Measurements from ENCODE around the gene DSCAML1. TPM values are rescaled to one million over a fixed set of nuclear protein-coding genes. Genes with fewer than 3 reads are reported as not detected.

DSCAML1 gene
- total and polyA plus RNA-seq, 4 donors, result 0.18 to 1.5 (median 1.1) TPM

DNA sequence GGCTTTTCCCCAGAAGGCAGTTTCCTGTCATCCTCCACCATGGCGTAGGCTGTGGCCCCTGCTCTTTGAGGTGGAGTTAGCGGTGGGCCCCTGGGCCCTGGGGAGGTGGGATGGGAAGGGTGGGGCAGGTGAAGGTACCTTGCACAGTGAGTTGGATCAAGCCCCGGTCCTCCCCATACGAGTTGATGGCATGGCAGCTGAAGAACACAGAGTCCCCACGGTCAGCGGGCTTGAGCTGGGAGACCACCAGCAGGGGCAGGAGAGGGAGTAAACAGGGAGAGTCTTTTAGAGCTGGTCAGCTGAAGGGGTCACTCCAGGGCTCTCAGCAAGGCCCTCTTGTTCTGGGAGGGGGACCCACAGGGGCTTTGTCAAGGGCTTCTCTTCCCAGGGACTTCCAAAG lies 316.0 kb downstream of the DSCAML1 start:
- ATAC-seq (ENCODE audit: insufficient read depth, low FRiP score) (no peak), DNase-seq (no peak)
- Histone ChIP-seq H3K9me3 (ENCODE audit: control insufficient read depth in 4 of 4, insufficient read depth in 3 of 4, low read length in 3 of 4) (no peaks in the 10 kb centered on the region), H3K27ac (ENCODE audit: low read depth in 1 of 2, low read length in 1 of 2) (no peak overlapping the region), H3K27me3 (ENCODE audit: control insufficient read depth in 3 of 3, insufficient read depth in 3 of 3, low read length in 2 of 3) (peaks cover 0 to 11% (median 0%) of the 10 kb centered on the region in 3 donors), H3K36me3 (ENCODE audit: control insufficient read depth in 4 of 4, insufficient read depth in 4 of 4, low read length in 4 of 4) (no peaks in the 10 kb centered on the region), H3K4me1 (ENCODE audit: control insufficient read depth in 5 of 5, insufficient read depth in 5 of 5, low read length in 5 of 5) (no peaks in the 10 kb centered on the region), H3K4me3 (no peak overlapping the region), H3K9ac (ENCODE audit: insufficient read depth in 1 of 2, low read length in 2 of 2) (no peak overlapping the region)
- WGBS, 2 donors, result 86 to 92% methylated on average over 6 of the region's 6 CpGs
- TF ChIP-seq, protein P1, sequence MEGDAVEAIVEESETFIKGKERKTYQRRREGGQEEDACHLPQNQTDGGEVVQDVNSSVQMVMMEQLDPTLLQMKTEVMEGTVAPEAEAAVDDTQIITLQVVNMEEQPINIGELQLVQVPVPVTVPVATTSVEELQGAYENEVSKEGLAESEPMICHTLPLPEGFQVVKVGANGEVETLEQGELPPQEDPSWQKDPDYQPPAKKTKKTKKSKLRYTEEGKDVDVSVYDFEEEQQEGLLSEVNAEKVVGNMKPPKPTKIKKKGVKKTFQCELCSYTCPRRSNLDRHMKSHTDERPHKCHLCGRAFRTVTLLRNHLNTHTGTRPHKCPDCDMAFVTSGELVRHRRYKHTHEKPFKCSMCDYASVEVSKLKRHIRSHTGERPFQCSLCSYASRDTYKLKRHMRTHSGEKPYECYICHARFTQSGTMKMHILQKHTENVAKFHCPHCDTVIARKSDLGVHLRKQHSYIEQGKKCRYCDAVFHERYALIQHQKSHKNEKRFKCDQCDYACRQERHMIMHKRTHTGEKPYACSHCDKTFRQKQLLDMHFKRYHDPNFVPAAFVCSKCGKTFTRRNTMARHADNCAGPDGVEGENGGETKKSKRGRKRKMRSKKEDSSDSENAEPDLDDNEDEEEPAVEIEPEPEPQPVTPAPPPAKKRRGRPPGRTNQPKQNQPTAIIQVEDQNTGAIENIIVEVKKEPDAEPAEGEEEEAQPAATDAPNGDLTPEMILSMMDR (IDR thresholded peaks at IDR 0.05; ENCODE audit: control extremely low read depth, extremely low read depth), result no peak

DNA sequence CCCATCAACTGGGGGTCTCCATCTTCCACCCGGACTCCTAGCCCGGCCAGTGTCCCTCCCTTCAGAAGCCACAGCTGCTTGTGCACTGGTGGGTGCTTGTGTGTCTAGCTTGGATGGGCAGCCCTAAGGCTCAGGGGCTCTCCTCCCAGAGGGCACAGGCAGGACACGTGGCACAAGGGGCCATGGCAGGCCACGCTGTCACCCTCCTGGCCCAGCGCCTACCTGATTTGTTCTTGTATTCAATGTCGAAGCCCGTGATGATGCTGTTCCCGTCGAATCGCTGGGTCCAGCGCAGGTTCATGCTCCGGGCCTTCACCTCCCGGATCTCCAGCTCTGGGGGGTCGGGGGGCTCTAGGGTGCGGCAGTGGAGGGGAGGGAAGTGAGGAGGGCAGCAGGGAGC lies 316.8 kb downstream of the DSCAML1 start:
- Histone ChIP-seq H3K36me3 (ENCODE audit: control insufficient read depth in 4 of 4, insufficient read depth in 4 of 4, low read length in 4 of 4) (no peaks in the 10 kb centered on the region), H3K4me3 (no peak overlapping the region), H3K27me3 (ENCODE audit: control insufficient read depth in 3 of 3, insufficient read depth in 3 of 3, low read length in 2 of 3) (peaks cover 0 to 11% (median 0%) of the 10 kb centered on the region in 3 donors), H3K9me3 (ENCODE audit: control insufficient read depth in 4 of 4, insufficient read depth in 3 of 4, low read length in 3 of 4) (no peaks in the 10 kb centered on the region), H3K27ac (ENCODE audit: low read depth in 1 of 2, low read length in 1 of 2) (no peak overlapping the region), H3K9ac (ENCODE audit: insufficient read depth in 1 of 2, low read length in 2 of 2) (no peak overlapping the region), H3K4me1 (ENCODE audit: control insufficient read depth in 5 of 5, insufficient read depth in 5 of 5, low read length in 5 of 5) (no peaks in the 10 kb centered on the region)
- DNase-seq (no peak), ATAC-seq (ENCODE audit: insufficient read depth, low FRiP score) (no peak)
- WGBS, 2 donors, result 88 to 94% methylated on average over 14 to 15 of the region's 15 CpGs
- TF ChIP-seq, protein P1 (IDR thresholded peaks at IDR 0.05; ENCODE audit: control extremely low read depth, extremely low read depth), result no peak

DNA sequence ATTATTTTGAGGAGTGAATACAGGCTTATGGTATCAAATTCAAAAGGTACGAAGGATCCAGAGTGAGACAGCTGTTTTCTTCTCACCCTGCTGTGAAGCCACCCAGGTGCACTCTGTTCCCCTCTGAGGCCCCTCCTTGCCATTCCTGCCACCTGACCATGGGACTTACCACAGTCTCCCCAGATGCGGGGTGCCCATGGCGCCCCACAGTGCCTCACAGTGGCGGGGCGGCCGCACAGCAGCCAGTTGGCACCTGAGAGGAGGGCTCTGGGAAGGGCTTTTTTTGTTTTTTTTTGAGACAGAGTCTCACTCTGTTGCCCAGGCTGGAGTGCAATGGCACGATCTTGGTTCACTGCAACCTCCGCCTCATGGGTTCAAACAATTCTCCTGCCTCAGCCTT lies 317.6 kb downstream of the DSCAML1 start:
- DNase-seq (no peak), ATAC-seq (ENCODE audit: insufficient read depth, low FRiP score) (no peak)
- no peaks in the 10 kb centered on the region for H3K4me1 ChIP-seq (ENCODE audit: control insufficient read depth in 5 of 5, insufficient read depth in 5 of 5, low read length in 5 of 5)
- H3K4me3 ChIP-seq, result no peak overlapping the region
- no peak overlapping the region for H3K9ac ChIP-seq (ENCODE audit: insufficient read depth in 1 of 2, low read length in 2 of 2)
- H3K36me3 ChIP-seq (ENCODE audit: control insufficient read depth in 4 of 4, insufficient read depth in 4 of 4, low read length in 4 of 4), result no peaks in the 10 kb centered on the region
- H3K27me3 ChIP-seq (ENCODE audit: control insufficient read depth in 3 of 3, insufficient read depth in 3 of 3, low read length in 2 of 3), result peaks cover 0 to 11% (median 0%) of the 10 kb centered on the region in 3 donors
- 70 to 91% methylated on average over 8 of the region's 8 CpGs for WGBS, 2 donors
- H3K9me3 ChIP-seq (ENCODE audit: control insufficient read depth in 4 of 4, insufficient read depth in 3 of 4, low read length in 3 of 4), result no peaks in the 10 kb centered on the region
- no peak overlapping the region for H3K27ac ChIP-seq (ENCODE audit: low read depth in 1 of 2, low read length in 1 of 2)
- TF ChIP-seq, protein P1 (IDR thresholded peaks at IDR 0.05; ENCODE audit: control extremely low read depth, extremely low read depth), result no peak

DNA sequence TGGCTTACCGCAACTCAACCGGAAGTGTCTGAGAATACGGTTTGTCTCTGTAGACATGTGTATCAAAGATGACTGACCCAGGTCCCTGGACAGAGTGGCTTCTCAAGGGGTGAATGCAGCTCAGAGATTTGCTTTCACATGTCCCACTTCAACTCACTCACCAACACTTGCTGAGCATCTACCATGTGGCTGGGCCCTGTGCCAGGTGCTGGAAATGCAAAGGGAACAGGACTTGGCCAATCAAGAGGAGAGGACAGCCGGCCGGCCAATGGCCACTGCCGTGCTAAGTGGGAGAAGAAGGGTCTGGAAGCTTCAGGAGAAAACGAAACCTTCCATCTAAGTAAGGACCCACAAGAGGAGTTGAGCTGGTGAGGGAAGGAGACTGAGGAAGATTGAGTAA lies 318.1 kb downstream of the DSCAML1 start:
- DNase-seq (peak in 1 of 3 donors; percentile 21), ATAC-seq (ENCODE audit: insufficient read depth, low FRiP score) (no peak)
- Histone ChIP-seq H3K27me3 (ENCODE audit: control insufficient read depth in 3 of 3, insufficient read depth in 3 of 3, low read length in 2 of 3) (peaks cover 0 to 11% (median 0%) of the 10 kb centered on the region in 3 donors), H3K4me1 (ENCODE audit: control insufficient read depth in 5 of 5, insufficient read depth in 5 of 5, low read length in 5 of 5) (no peaks in the 10 kb centered on the region), H3K9me3 (ENCODE audit: control insufficient read depth in 4 of 4, insufficient read depth in 3 of 4, low read length in 3 of 4) (no peaks in the 10 kb centered on the region), H3K36me3 (ENCODE audit: control insufficient read depth in 4 of 4, insufficient read depth in 4 of 4, low read length in 4 of 4) (no peaks in the 10 kb centered on the region), H3K4me3 (no peak overlapping the region), H3K27ac (ENCODE audit: low read depth in 1 of 2, low read length in 1 of 2) (no peak overlapping the region), H3K9ac (ENCODE audit: insufficient read depth in 1 of 2, low read length in 2 of 2) (no peak overlapping the region)
- WGBS, 2 donors, result 87 to 89% methylated on average over 7 of the region's 7 CpGs
- TF ChIP-seq, protein P1 (IDR thresholded peaks at IDR 0.05; ENCODE audit: control extremely low read depth, extremely low read depth), result no peak
